ENCODE data around the gene MLEC.

MLEC gene

GRCh38 chr12:120658286-120659150 lies 28.4 kb upstream of the MLEC start:
- H2AK5ac ChIP-seq (ENCODE audit: low read length), result no peak overlapping the region
- no peak overlapping the region for H4K91ac ChIP-seq (ENCODE audit: low read depth, low read length)
- no peak overlapping the region for H3K14ac ChIP-seq (ENCODE audit: low read length)
- no peak overlapping the region for H3K4ac ChIP-seq (ENCODE audit: low read depth, low read length)
- no peak overlapping the region for H3K27ac ChIP-seq (ENCODE audit: low read depth, low read length)
- H3K79me1 ChIP-seq (ENCODE audit: low read length), result no peaks in the 10 kb centered on the region
- H3K4me2 ChIP-seq (ENCODE audit: low read length), result no peak overlapping the region
- no peaks in the 10 kb centered on the region for H3K9me3 ChIP-seq (ENCODE audit: insufficient read depth, low read depth, low read length)
- no peak overlapping the region for H2BK12ac ChIP-seq (ENCODE audit: low read length)
- H3K9ac ChIP-seq (ENCODE audit: low read length), result no peak overlapping the region
- no peak overlapping the region for H2BK120ac ChIP-seq (ENCODE audit: insufficient read depth, low read length, poor library complexity)
- no peak overlapping the region for H4K8ac ChIP-seq (ENCODE audit: low read depth, low read length)
- H3K27me3 ChIP-seq (ENCODE audit: insufficient read depth, low read length), result no peaks in the 10 kb centered on the region
- WGBS (ENCODE audit: extremely low coverage, insufficient coverage, insufficient read length), result no CpG with 5 or more reads among the region's 22 CpGs
- no peak overlapping the region for H3K18ac ChIP-seq (ENCODE audit: low read length)
- H2BK5ac ChIP-seq (ENCODE audit: low read depth, low read length, poor library complexity), result no peak overlapping the region
- H2AFZ ChIP-seq (ENCODE audit: insufficient read depth, low read length, poor library complexity), result no peak overlapping the region
- no peaks in the 10 kb centered on the region for H3K4me1 ChIP-seq (ENCODE audit: control insufficient read depth in 1 of 2, insufficient read depth in 2 of 2, low read length in 2 of 2)
- H3K23ac ChIP-seq (ENCODE audit: low read length), result no peak overlapping the region
- no peaks in the 10 kb centered on the region for H3K79me2 ChIP-seq (ENCODE audit: control insufficient read depth, insufficient read depth, low read length, poor library complexity)
- H4K12ac ChIP-seq (ENCODE audit: low read depth, low read length), result no peak overlapping the region
- peak in 1 of 2 donors; percentile 5 for DNase-seq
- H3K4me3 ChIP-seq (ENCODE audit: low read depth, low read length), result no peak overlapping the region
- no peaks in the 10 kb centered on the region for H3K36me3 ChIP-seq (ENCODE audit: control insufficient read depth in 1 of 2, insufficient read depth in 2 of 2, low read length in 2 of 2)

DNA sequence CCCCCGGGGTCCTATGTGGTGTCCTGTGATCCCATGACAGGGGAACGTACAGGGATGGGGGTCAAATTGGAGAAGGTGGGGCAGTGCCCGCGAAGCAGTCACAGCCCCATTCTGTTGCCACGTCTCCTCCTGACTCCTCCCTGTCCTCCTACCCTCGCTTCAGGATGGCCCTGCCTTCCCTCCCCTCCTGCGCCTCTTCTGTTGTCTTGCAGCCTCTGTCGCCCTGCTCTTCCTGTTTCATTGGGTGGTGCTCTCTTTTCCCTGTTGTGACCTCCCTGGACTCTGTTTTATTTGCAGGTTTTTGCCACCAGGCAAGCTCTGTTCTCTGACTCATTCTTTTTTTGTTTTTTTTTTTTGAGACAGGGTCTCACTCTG lies 27.8 kb upstream of the MLEC start:
- H3K36me3 ChIP-seq (ENCODE audit: control insufficient read depth in 1 of 2, insufficient read depth in 2 of 2, low read length in 2 of 2), result no peaks in the 10 kb centered on the region
- H4K8ac ChIP-seq (ENCODE audit: low read depth, low read length), result no peak overlapping the region
- no peak overlapping the region for H3K14ac ChIP-seq (ENCODE audit: low read length)
- H2BK5ac ChIP-seq (ENCODE audit: low read depth, low read length, poor library complexity), result no peak overlapping the region
- WGBS (ENCODE audit: extremely low coverage, insufficient coverage, insufficient read length), result no CpG with 5 or more reads among the region's 8 CpGs
- H3K4me2 ChIP-seq (ENCODE audit: low read length), result no peak overlapping the region
- H4K91ac ChIP-seq (ENCODE audit: low read depth, low read length), result no peak overlapping the region
- no peak overlapping the region for H2BK120ac ChIP-seq (ENCODE audit: insufficient read depth, low read length, poor library complexity)
- no peaks in the 10 kb centered on the region for H3K27me3 ChIP-seq (ENCODE audit: insufficient read depth, low read length)
- H3K9me3 ChIP-seq (ENCODE audit: insufficient read depth, low read depth, low read length), result no peaks in the 10 kb centered on the region
- no peak overlapping the region for H3K23ac ChIP-seq (ENCODE audit: low read length)
- no peak overlapping the region for H4K12ac ChIP-seq (ENCODE audit: low read depth, low read length)
- no peak overlapping the region for H2BK12ac ChIP-seq (ENCODE audit: low read length)
- H2AK5ac ChIP-seq (ENCODE audit: low read length), result no peak overlapping the region
- H3K4ac ChIP-seq (ENCODE audit: low read depth, low read length), result no peak overlapping the region
- H3K79me2 ChIP-seq (ENCODE audit: control insufficient read depth, insufficient read depth, low read length, poor library complexity), result no peaks in the 10 kb centered on the region
- H3K4me3 ChIP-seq (ENCODE audit: low read depth, low read length), result no peak overlapping the region
- H3K9ac ChIP-seq (ENCODE audit: low read length), result no peak overlapping the region
- H3K4me1 ChIP-seq (ENCODE audit: control insufficient read depth in 1 of 2, insufficient read depth in 2 of 2, low read length in 2 of 2), result no peaks in the 10 kb centered on the region
- no peak for DNase-seq
- H2AFZ ChIP-seq (ENCODE audit: insufficient read depth, low read length, poor library complexity), result no peak overlapping the region
- no peak overlapping the region for H3K27ac ChIP-seq (ENCODE audit: low read depth, low read length)
- no peaks in the 10 kb centered on the region for H3K79me1 ChIP-seq (ENCODE audit: low read length)
- no peak overlapping the region for H3K18ac ChIP-seq (ENCODE audit: low read length)

GRCh38 chr12:120661432-120661831 lies 25.5 kb upstream of the MLEC start:
- no peak overlapping the region for H2BK120ac ChIP-seq (ENCODE audit: insufficient read depth, low read length, poor library complexity)
- H3K18ac ChIP-seq (ENCODE audit: low read length), result no peak overlapping the region
- no peak overlapping the region for H4K91ac ChIP-seq (ENCODE audit: low read depth, low read length)
- H4K8ac ChIP-seq (ENCODE audit: low read depth, low read length), result no peak overlapping the region
- no peaks in the 10 kb centered on the region for H3K79me2 ChIP-seq (ENCODE audit: control insufficient read depth, insufficient read depth, low read length, poor library complexity)
- H2AK5ac ChIP-seq (ENCODE audit: low read length), result no peak overlapping the region
- no peaks in the 10 kb centered on the region for H3K9me3 ChIP-seq (ENCODE audit: insufficient read depth, low read depth, low read length)
- H4K12ac ChIP-seq (ENCODE audit: low read depth, low read length), result no peak overlapping the region
- H2BK12ac ChIP-seq (ENCODE audit: low read length), result no peak overlapping the region
- H2AFZ ChIP-seq (ENCODE audit: insufficient read depth, low read length, poor library complexity), result no peak overlapping the region
- WGBS (ENCODE audit: extremely low coverage, insufficient coverage, insufficient read length), result 100% methylated on average over 2 of the region's 2 CpGs
- H3K23ac ChIP-seq (ENCODE audit: low read length), result no peak overlapping the region
- no peak for DNase-seq
- no peaks in the 10 kb centered on the region for H3K4me1 ChIP-seq (ENCODE audit: control insufficient read depth in 1 of 2, insufficient read depth in 2 of 2, low read length in 2 of 2)
- H3K4ac ChIP-seq (ENCODE audit: low read depth, low read length), result no peak overlapping the region
- no peak overlapping the region for H3K27ac ChIP-seq (ENCODE audit: low read depth, low read length)
- no peak overlapping the region for H3K14ac ChIP-seq (ENCODE audit: low read length)
- H3K4me3 ChIP-seq (ENCODE audit: low read depth, low read length), result no peak overlapping the region
- no peak overlapping the region for H2BK5ac ChIP-seq (ENCODE audit: low read depth, low read length, poor library complexity)
- H3K27me3 ChIP-seq (ENCODE audit: insufficient read depth, low read length), result no peaks in the 10 kb centered on the region
- H3K9ac ChIP-seq (ENCODE audit: low read length), result no peak overlapping the region
- no peak overlapping the region for H3K4me2 ChIP-seq (ENCODE audit: low read length)
- H3K79me1 ChIP-seq (ENCODE audit: low read length), result no peaks in the 10 kb centered on the region
- H3K36me3 ChIP-seq (ENCODE audit: control insufficient read depth in 1 of 2, insufficient read depth in 2 of 2, low read length in 2 of 2), result no peaks in the 10 kb centered on the region

DNA sequence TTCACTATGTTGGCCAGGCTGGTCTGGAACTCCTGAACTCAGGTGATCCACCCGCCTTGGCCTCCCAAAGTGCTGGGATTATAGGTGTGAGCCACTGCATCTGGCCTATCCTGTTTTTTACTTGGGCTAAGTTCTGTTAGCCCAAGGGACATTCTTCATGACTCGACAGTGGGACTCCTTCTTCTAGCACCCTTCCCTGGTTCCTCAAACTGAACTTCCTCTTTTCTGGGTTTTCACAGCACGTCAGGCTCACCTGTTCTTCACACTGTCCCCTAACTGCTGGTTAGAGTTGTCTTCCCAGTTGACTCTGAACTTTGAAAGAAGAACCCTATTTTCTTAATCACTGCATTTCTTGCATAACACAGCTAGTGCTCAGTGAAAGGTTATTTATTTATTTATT lies 24.1 kb upstream of the MLEC start:
- no peaks in the 10 kb centered on the region for H3K79me2 ChIP-seq (ENCODE audit: control insufficient read depth, insufficient read depth, low read length, poor library complexity)
- H3K9me3 ChIP-seq (ENCODE audit: insufficient read depth, low read depth, low read length), result no peaks in the 10 kb centered on the region
- H3K4ac ChIP-seq (ENCODE audit: low read depth, low read length), result no peak overlapping the region
- no peak for DNase-seq
- no peaks in the 10 kb centered on the region for H3K27me3 ChIP-seq (ENCODE audit: insufficient read depth, low read length)
- H3K4me3 ChIP-seq (ENCODE audit: low read depth, low read length), result no peak overlapping the region
- H3K9ac ChIP-seq (ENCODE audit: low read length), result no peak overlapping the region
- H2AFZ ChIP-seq (ENCODE audit: insufficient read depth, low read length, poor library complexity), result no peak overlapping the region
- H3K4me2 ChIP-seq (ENCODE audit: low read length), result no peak overlapping the region
- no peak overlapping the region for H3K23ac ChIP-seq (ENCODE audit: low read length)
- H3K27ac ChIP-seq (ENCODE audit: low read depth, low read length), result no peak overlapping the region
- H2BK120ac ChIP-seq (ENCODE audit: insufficient read depth, low read length, poor library complexity), result no peak overlapping the region
- H4K91ac ChIP-seq (ENCODE audit: low read depth, low read length), result no peak overlapping the region
- no peak overlapping the region for H3K18ac ChIP-seq (ENCODE audit: low read length)
- no peak overlapping the region for H2AK5ac ChIP-seq (ENCODE audit: low read length)
- H3K36me3 ChIP-seq (ENCODE audit: control insufficient read depth in 1 of 2, insufficient read depth in 2 of 2, low read length in 2 of 2), result no peaks in the 10 kb centered on the region
- no peak overlapping the region for H4K8ac ChIP-seq (ENCODE audit: low read depth, low read length)
- no peak overlapping the region for H3K14ac ChIP-seq (ENCODE audit: low read length)
- H4K12ac ChIP-seq (ENCODE audit: low read depth, low read length), result no peak overlapping the region
- WGBS (ENCODE audit: extremely low coverage, insufficient coverage, insufficient read length), result no CpG with 5 or more reads among the region's 3 CpGs
- no peak overlapping the region for H2BK5ac ChIP-seq (ENCODE audit: low read depth, low read length, poor library complexity)
- H2BK12ac ChIP-seq (ENCODE audit: low read length), result no peak overlapping the region
- no peaks in the 10 kb centered on the region for H3K79me1 ChIP-seq (ENCODE audit: low read length)
- H3K4me1 ChIP-seq (ENCODE audit: control insufficient read depth in 1 of 2, insufficient read depth in 2 of 2, low read length in 2 of 2), result no peaks in the 10 kb centered on the region
